ENCODE data around the gene WDFY4.

WDFY4 gene

GRCh38 chr10:48651839-48652238 is 32.8 kb upstream of the WDFY4 start:
- no peak for DNase-seq (ENCODE audit: low spot score in 2 of 2)
- H3K9me3 Mint-ChIP-seq, result no peaks in the 10 kb centered on the region
- no peak for ATAC-seq
- no peaks in the 10 kb centered on the region for H3K36me3 Mint-ChIP-seq
- peaks cover 30% of the 10 kb centered on the region for H3K4me1 Mint-ChIP-seq
- H3K4me3 Mint-ChIP-seq, result no peak overlapping the region
- no peak overlapping the region for H3K27ac Mint-ChIP-seq

GRCh38 chr10:48652344-48652743 is 32.3 kb upstream of the WDFY4 start:
- ATAC-seq (no peak), DNase-seq (ENCODE audit: low spot score in 2 of 2) (no peak)
- Mint-ChIP-seq H3K36me3 (no peaks in the 10 kb centered on the region), H3K9me3 (no peaks in the 10 kb centered on the region), H3K4me3 (no peak overlapping the region), H3K27ac (no peak overlapping the region), H3K4me1 (peaks cover 32% of the 10 kb centered on the region)

- H3K9me3 Mint-ChIP-seq, result no peaks in the 10 kb centered on the region
- peaks cover 29% of the 10 kb centered on the region for H3K4me1 Mint-ChIP-seq
- ATAC-seq, result no peak
- DNase-seq (ENCODE audit: low spot score in 2 of 2), result no peak
- no peak overlapping the region for H3K4me3 Mint-ChIP-seq
- no peak overlapping the region for H3K27ac Mint-ChIP-seq
- H3K36me3 Mint-ChIP-seq, result peaks cover 3% of the 10 kb centered on the region
Measured at GRCh38 chr10:48653347-48653746, 31.3 kb upstream of the WDFY4 start.

- H3K4me1 Mint-ChIP-seq, result peaks cover 35% of the 10 kb centered on the region
- H3K27ac Mint-ChIP-seq, result no peak overlapping the region
- ATAC-seq, result no peak
- H3K4me3 Mint-ChIP-seq, result no peak overlapping the region
- no peaks in the 10 kb centered on the region for H3K9me3 Mint-ChIP-seq
- DNase-seq (ENCODE audit: low spot score in 2 of 2), result no peak
- peaks cover 5% of the 10 kb centered on the region for H3K36me3 Mint-ChIP-seq
Measured at GRCh38 chr10:48653944-48654698, 30.6 kb upstream of the WDFY4 start.

DNA sequence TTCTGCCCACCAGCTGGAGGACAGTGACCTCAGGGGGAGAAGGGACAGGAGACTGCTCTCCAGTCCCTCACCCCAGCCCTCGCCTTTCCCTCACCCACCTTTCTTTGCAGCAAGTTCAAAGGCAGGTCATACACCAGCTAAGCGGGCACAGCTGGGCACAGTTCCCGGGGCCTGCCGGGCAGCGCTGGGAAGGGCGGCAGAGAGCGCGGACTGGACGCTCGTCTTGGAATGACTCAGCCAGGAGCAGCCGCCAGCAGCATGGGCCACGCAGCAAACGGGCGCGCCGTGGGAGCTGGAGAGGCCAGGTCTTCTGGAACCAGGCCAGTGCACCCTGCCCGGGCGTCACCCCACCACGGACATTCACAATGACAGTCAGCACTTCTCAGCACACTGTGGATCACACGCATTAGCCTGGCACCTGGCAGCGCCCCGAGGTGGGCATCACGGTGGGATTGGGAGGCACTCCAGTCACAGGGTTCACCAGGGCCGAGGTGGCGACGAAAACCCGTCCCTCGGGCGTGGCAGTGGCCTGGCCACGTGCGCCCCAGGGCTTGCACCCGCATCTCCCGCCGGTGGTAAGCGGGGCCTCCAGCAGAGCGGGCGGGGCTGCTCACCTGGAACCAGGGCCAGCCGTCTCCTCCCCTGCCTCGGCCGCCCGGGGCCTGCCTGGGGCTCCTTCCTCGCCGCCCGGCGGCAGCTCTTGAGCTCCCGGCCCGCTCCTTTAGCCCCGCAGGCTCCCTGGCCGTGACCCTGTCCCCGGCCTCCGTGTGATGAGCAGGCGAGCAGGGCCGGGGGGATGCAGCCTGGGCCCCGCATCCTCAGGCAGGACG is 29.0 kb upstream of the WDFY4 start:
- peaks cover 35% of the 10 kb centered on the region for H3K4me1 Mint-ChIP-seq
- H3K4me3 Mint-ChIP-seq, result peak overlapping the region; percentile 69
- no peak for DNase-seq (ENCODE audit: low spot score in 2 of 2)
- peak; percentile 43 for ATAC-seq
- no peak overlapping the region for H3K27ac Mint-ChIP-seq
- H3K36me3 Mint-ChIP-seq, result peaks cover 5% of the 10 kb centered on the region
- no peaks in the 10 kb centered on the region for H3K9me3 Mint-ChIP-seq

- H3K9me3 Mint-ChIP-seq, result no peaks in the 10 kb centered on the region
- peak; percentile 91 to 92 for DNase-seq (ENCODE audit: low spot score in 2 of 2)
Measured at GRCh38 chr10:48656241-48656913, 28.3 kb upstream of the WDFY4 start.

DNA sequence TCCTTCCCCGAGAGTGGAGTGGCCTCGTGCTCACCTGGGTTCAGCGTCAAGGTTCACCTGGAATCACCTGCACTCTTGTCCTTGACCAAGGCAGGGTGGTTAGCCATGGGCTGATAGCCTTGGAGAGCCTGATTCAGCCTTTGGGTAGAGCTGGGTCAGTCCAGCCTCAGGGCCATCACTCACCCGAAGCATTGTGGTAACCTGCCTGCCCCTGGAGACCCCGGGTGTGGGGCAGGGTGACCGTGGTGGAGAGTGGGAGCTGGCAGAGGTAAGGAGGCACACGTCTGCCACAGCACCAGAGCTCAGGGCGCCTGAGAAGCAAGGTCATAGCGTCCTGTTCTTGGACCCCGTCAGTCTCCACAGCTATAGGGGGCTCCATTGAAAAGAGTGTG is 27.8 kb upstream of the WDFY4 start:
- peaks cover 5% of the 10 kb centered on the region for H3K36me3 Mint-ChIP-seq
- no peak for ATAC-seq
- H3K4me1 Mint-ChIP-seq, result peaks cover 28% of the 10 kb centered on the region
- no peaks in the 10 kb centered on the region for H3K9me3 Mint-ChIP-seq
- DNase-seq (ENCODE audit: low spot score in 2 of 2), result no peak
- H3K27ac Mint-ChIP-seq, result no peak overlapping the region
- peak overlapping the region; percentile 69 for H3K4me3 Mint-ChIP-seq

More at GRCh38 chr10:48656241-48656913, 28.3 kb upstream of the WDFY4 start:
- peak; percentile 93 for ATAC-seq
- Mint-ChIP-seq H3K4me1 (peaks cover 33% of the 10 kb centered on the region), H3K27ac (no peak overlapping the region), H3K36me3 (peaks cover 5% of the 10 kb centered on the region), H3K4me3 (peak overlapping the region; percentile 69)

GRCh38 chr10:48657416-48657815 is 27.3 kb upstream of the WDFY4 start:
- Mint-ChIP-seq H3K27ac (no peak overlapping the region), H3K36me3 (peaks cover 5% of the 10 kb centered on the region), H3K4me3 (no peak overlapping the region), H3K9me3 (no peaks in the 10 kb centered on the region), H3K4me1 (peaks cover 26% of the 10 kb centered on the region)
- DNase-seq (ENCODE audit: low spot score in 2 of 2), result no peak
- ATAC-seq, result no peak

GRCh38 chr10:48658243-48658974 is 26.3 kb upstream of the WDFY4 start:
- Mint-ChIP-seq H3K36me3 (peaks cover 5% of the 10 kb centered on the region), H3K4me3 (no peak overlapping the region), H3K27ac (peak overlapping the region; percentile 61), H3K4me1 (peaks cover 26% of the 10 kb centered on the region), H3K9me3 (no peaks in the 10 kb centered on the region)
- DNase-seq (ENCODE audit: low spot score in 2 of 2), result peak; percentile 44 to 73
- ATAC-seq, result no peak

DNA sequence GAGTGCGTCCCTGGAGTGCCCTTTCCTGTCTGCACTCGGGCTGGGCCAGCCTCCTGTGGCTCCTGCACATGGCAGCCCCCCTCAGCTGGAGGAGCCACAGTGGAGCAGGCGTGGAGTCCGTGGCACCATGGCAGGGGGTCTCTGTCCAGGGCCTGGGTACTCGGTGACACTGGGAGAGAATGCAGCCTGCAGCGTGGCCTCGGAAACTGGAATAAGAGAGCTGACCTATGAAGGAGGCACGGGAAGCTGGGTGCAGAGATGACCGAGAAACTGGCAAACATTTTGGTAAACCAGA is 25.8 kb upstream of the WDFY4 start:
- Mint-ChIP-seq H3K4me1 (peaks cover 26% of the 10 kb centered on the region), H3K4me3 (no peak overlapping the region), H3K36me3 (peaks cover 5% of the 10 kb centered on the region), H3K27ac (no peak overlapping the region), H3K9me3 (no peaks in the 10 kb centered on the region)
- DNase-seq (ENCODE audit: low spot score in 2 of 2) (no peak), ATAC-seq (no peak)

- Mint-ChIP-seq H3K27ac (no peak overlapping the region), H3K4me1 (peaks cover 24% of the 10 kb centered on the region), H3K4me3 (no peak overlapping the region), H3K36me3 (peaks cover 5% of the 10 kb centered on the region), H3K9me3 (no peaks in the 10 kb centered on the region)
- DNase-seq (ENCODE audit: low spot score in 2 of 2) (no peak), ATAC-seq (no peak)
Measured at GRCh38 chr10:48659790-48660189, 24.9 kb upstream of the WDFY4 start.

GRCh38 chr10:48661441-48661840 is 23.2 kb upstream of the WDFY4 start:
- peaks cover 17% of the 10 kb centered on the region for H3K4me1 Mint-ChIP-seq
- DNase-seq (ENCODE audit: low spot score in 2 of 2), result no peak
- no peak overlapping the region for H3K4me3 Mint-ChIP-seq
- H3K36me3 Mint-ChIP-seq, result peaks cover 5% of the 10 kb centered on the region
- H3K27ac Mint-ChIP-seq, result no peak overlapping the region
- H3K9me3 Mint-ChIP-seq, result peaks cover 3% of the 10 kb centered on the region
- ATAC-seq, result no peak

GRCh38 chr10:48667960-48668590 is 16.6 kb upstream of the WDFY4 start:
- no peaks in the 10 kb centered on the region for H3K4me1 Mint-ChIP-seq
- DNase-seq (ENCODE audit: low spot score in 2 of 2) (peak in 1 of 2 donors; percentile 18), ATAC-seq (peak; percentile 54)
- H3K36me3 Mint-ChIP-seq, result no peaks in the 10 kb centered on the region
- peaks cover 3% of the 10 kb centered on the region for H3K9me3 Mint-ChIP-seq
- H3K27ac Mint-ChIP-seq, result no peak overlapping the region
- H3K4me3 Mint-ChIP-seq, result no peak overlapping the region

GRCh38 chr10:48670978-48671913 is 13.4 kb upstream of the WDFY4 start:
- ATAC-seq, result peak; percentile 74
- peak in 1 of 2 donors; percentile 26 for DNase-seq (ENCODE audit: low spot score in 2 of 2)
- Mint-ChIP-seq H3K4me1 (no peaks in the 10 kb centered on the region), H3K27ac (no peak overlapping the region), H3K4me3 (no peak overlapping the region), H3K9me3 (no peaks in the 10 kb centered on the region), H3K36me3 (no peaks in the 10 kb centered on the region)
